ENCODE measurements around the gene MAPK10. TPM values are rescaled to one million over a fixed set of nuclear protein-coding genes. Genes with fewer than 3 reads are reported as not detected.

The MAPK10 gene
- total RNA-seq, 4 donors from 2014 or later = 0.15 to 1.5 (median 0.35) TPM; not detected in 1

- H3K4me3 ChIP-seq = no peak overlapping the region
- no peaks in the 10 kb centered on the region for H3K4me1 ChIP-seq
- H3K27ac ChIP-seq = no peak overlapping the region
- DNase-seq = no peak
- no peaks in the 10 kb centered on the region for H3K27me3 ChIP-seq
- H3K9me3 ChIP-seq = no peaks in the 10 kb centered on the region
- no peak for ATAC-seq
- in situ Hi-C loops (cut with MboI; ENCODE audit: low sequenced_read_pairs in 4 of 4) = no loop called here
- intact Hi-C loops (cut with DNase I; ENCODE audit: low total_unique reads) = no loop called here
- no peaks in the 10 kb centered on the region for H3K36me3 ChIP-seq
- no peak for TF ChIP-seq POLR2A (IDR thresholded peaks at IDR 0.05)
Observed at GRCh38 chr4:86117705-86118302, 242.0 kb downstream of the MAPK10 start.

DNA sequence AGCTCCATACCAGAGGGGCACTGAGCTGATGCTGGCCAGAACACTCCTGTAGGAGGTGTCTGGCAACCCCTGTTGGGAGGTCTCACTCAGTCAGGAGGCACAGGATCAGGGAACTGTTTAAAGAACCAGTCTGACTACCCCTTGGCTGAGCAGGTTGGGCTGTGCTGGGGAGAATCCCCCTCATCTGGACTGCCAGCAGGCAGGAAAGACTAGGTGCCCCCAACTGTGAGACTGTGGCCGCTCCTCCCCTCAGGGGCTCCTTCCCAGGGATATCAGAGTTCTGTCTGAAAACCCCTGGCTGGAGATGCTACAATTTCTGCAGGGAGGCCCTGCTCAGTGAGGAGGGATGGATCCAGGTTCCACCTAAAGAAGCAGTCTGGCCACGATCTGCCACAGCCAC is 245.3 kb downstream of the MAPK10 start:
- Histone ChIP-seq H3K9me3 (peaks cover 0 to 6% (median 0%) of the 10 kb centered on the region in 3 donors), H3K4me1 (no peaks in the 10 kb centered on the region), H3K4me3 (no peak overlapping the region), H3K27ac (no peak overlapping the region), H3K36me3 (no peaks in the 10 kb centered on the region), H3K27me3 (no peaks in the 10 kb centered on the region)
- ATAC-seq (no peak), DNase-seq (no peak)
- in situ Hi-C loops (cut with MboI; ENCODE audit: low sequenced_read_pairs in 4 of 4) (no loop called here), intact Hi-C loops (cut with DNase I; ENCODE audit: low total_unique reads) (no loop called here)
- TF ChIP-seq POLR2A (IDR thresholded peaks at IDR 0.05) (no peak), CTCF (IDR thresholded peaks at IDR 0.05 in 4 of 5, conservative IDR thresholded peaks at IDR 0.05 in 1 of 5) (no peak)

GRCh38 chr4:86108834-86109233 is 251.0 kb downstream of the MAPK10 start:
- intact Hi-C loops (cut with DNase I; ENCODE audit: low total_unique reads) (no loop called here), in situ Hi-C loops (cut with MboI; ENCODE audit: low sequenced_read_pairs in 4 of 4) (no loop called here)
- Histone ChIP-seq H3K36me3 (no peaks in the 10 kb centered on the region), H3K27ac (no peak overlapping the region), H3K4me1 (no peaks in the 10 kb centered on the region), H3K9me3 (peaks cover 0 to 6% (median 0%) of the 10 kb centered on the region in 3 donors), H3K27me3 (no peaks in the 10 kb centered on the region), H3K4me3 (no peak overlapping the region)
- no peak for ATAC-seq
- TF ChIP-seq CTCF (IDR thresholded peaks at IDR 0.05 in 4 of 5, conservative IDR thresholded peaks at IDR 0.05 in 1 of 5) = no peak
- no peak for TF ChIP-seq POLR2A (IDR thresholded peaks at IDR 0.05)
- DNase-seq = no peak

- peaks cover 0 to 6% (median 0%) of the 10 kb centered on the region in 3 donors for H3K9me3 ChIP-seq
- H3K36me3 ChIP-seq = no peaks in the 10 kb centered on the region
- no peaks in the 10 kb centered on the region for H3K4me1 ChIP-seq
- H3K4me3 ChIP-seq = no peak overlapping the region
- H3K27ac ChIP-seq = no peak overlapping the region
- no peaks in the 10 kb centered on the region for H3K27me3 ChIP-seq
- intact Hi-C loops (cut with DNase I; ENCODE audit: low total_unique reads) = no loop called here
- no peak for DNase-seq
- TF ChIP-seq CTCF (IDR thresholded peaks at IDR 0.05 in 4 of 5, conservative IDR thresholded peaks at IDR 0.05 in 1 of 5) (no peak), POLR2A (IDR thresholded peaks at IDR 0.05) (no peak)
- in situ Hi-C loops (cut with MboI; ENCODE audit: low sequenced_read_pairs in 4 of 4) = no loop called here
- ATAC-seq = no peak
Observed at GRCh38 chr4:86108137-86108536, 251.7 kb downstream of the MAPK10 start.

GRCh38 chr4:86107112-86107511 is 252.7 kb downstream of the MAPK10 start:
- Histone ChIP-seq H3K9me3 (peaks cover 0 to 6% (median 0%) of the 10 kb centered on the region in 3 donors), H3K27me3 (no peaks in the 10 kb centered on the region), H3K36me3 (no peaks in the 10 kb centered on the region), H3K27ac (no peak overlapping the region), H3K4me1 (no peaks in the 10 kb centered on the region), H3K4me3 (no peak overlapping the region)
- TF ChIP-seq CTCF (IDR thresholded peaks at IDR 0.05 in 4 of 5, conservative IDR thresholded peaks at IDR 0.05 in 1 of 5) = no peak
- no peak for TF ChIP-seq POLR2A (IDR thresholded peaks at IDR 0.05)
- DNase-seq = no peak
- intact Hi-C loops (cut with DNase I; ENCODE audit: low total_unique reads) (no loop called here), in situ Hi-C loops (cut with MboI; ENCODE audit: low sequenced_read_pairs in 4 of 4) (no loop called here)
- ATAC-seq = no peak
